ENCODE results near the gene PLA2G6.

- TF ChIP-seq CTCF (IDR thresholded peaks at IDR 0.05) (no peak), POLR2A (IDR thresholded peaks at IDR 0.05) (no peak), POLR2AphosphoS5 (IDR thresholded peaks at IDR 0.05; ENCODE audit: insufficient read depth in 1 of 2, low read depth in 1 of 2) (peak in 1 of 2 donors; percentile 11)
Observed at GRCh38 chr22:38221407-38221806, 39.8 kb upstream of the PLA2G6 start.
